GM23338 (cell line): Measurements from ENCODE around the gene MAPK14. TPM values are rescaled to one million over a fixed set of nuclear protein-coding genes. Genes with fewer than 3 reads are reported as not detected.

Experiments
- ATAC-seq: fragments of 200-7000 bp; cut with Tn5 transposase; 3 replicates; pipeline ENCODE4 v1.9.1; 2020
- DNase-seq: peaks from one replicate; pipeline ENCODE4 v3.0.0-alpha.2; 2015; ENCODE audit warnings: low spot score
- H2AFZ ChIP-seq: fragments of 200-600 bp; sonication (generic); 2 replicates; pipeline ENCODE4 v1.8.0; 2016; ENCODE audit warnings: antibody characterized with exemption, mild to moderate bottlenecking, moderate library complexity
- H3F3A ChIP-seq: fragments of 200-600 bp; sonication (generic); replicated peaks from 2 replicates; pipeline ENCODE4 v1.8.0; 2017; ENCODE audit warnings: antibody characterized with exemption, mixed run types, low read depth
- H3K27ac ChIP-seq: fragments of 200-600 bp; sonication (generic); 2 replicates; pipeline ENCODE4 v1.6.1; 2016; ENCODE audit warnings: low read depth
- H3K27me3 ChIP-seq: fragments of 200-600 bp; sonication (generic); 2 replicates; pipeline ENCODE4 v1.8.0; 2016; ENCODE audit warnings: mild to moderate bottlenecking, mixed run types, moderate library complexity; ENCODE audit not compliant: insufficient read depth
- H3K36me3 ChIP-seq: fragments of 200-600 bp; sonication (generic); 2 replicates; pipeline ENCODE4 v1.8.0; 2016; ENCODE audit warnings: mild to moderate bottlenecking; ENCODE audit not compliant: insufficient read depth
- H3K4me1 ChIP-seq: fragments of 200-600 bp; sonication (generic); 2 replicates; pipeline ENCODE4 v1.8.0; 2016; ENCODE audit warnings: mild to moderate bottlenecking, moderate library complexity; ENCODE audit not compliant: insufficient read depth
- H3K4me2 ChIP-seq: fragments of 200-600 bp; sonication (generic); 2 replicates; pipeline ENCODE4 v1.7.1; 2017; ENCODE audit warnings: mixed run types
- H3K4me3 ChIP-seq: fragments of 200-600 bp; sonication (generic); 2 replicates; pipeline ENCODE4 v1.6.1; 2016; ENCODE audit warnings: mixed run types
- H3K79me2 ChIP-seq: fragments of 200-600 bp; sonication (generic); replicated peaks from 2 replicates; pipeline ENCODE4 v1.8.0; 2017; ENCODE audit warnings: mild to moderate bottlenecking; ENCODE audit not compliant: insufficient read depth
- H3K9me2 ChIP-seq: fragments of 200-600 bp; sonication (generic); 2 replicates; pipeline ENCODE4 v1.8.0; 2017; ENCODE audit not compliant: insufficient read depth
- H4K20me1 ChIP-seq: fragments of 200-600 bp; sonication (generic); replicated peaks from 2 replicates; pipeline ENCODE4 v1.8.0; 2017; ENCODE audit warnings: mild to moderate bottlenecking; ENCODE audit not compliant: insufficient read depth
- H3K27ac Mint-ChIP-seq: 2 replicates; pipeline ENCODE4 v1.8.0; 2020; ENCODE audit warnings: inconsistent platforms, mild to moderate bottlenecking, moderate library complexity, mixed read lengths
- H3K27me3 Mint-ChIP-seq: 3 replicates; pipeline ENCODE4 v1.8.0; 2022; ENCODE audit warnings: low read depth, mild to moderate bottlenecking, moderate library complexity, mixed read lengths, inconsistent platforms; ENCODE audit not compliant: insufficient read depth, poor library complexity
- H3K36me3 Mint-ChIP-seq: 3 replicates; pipeline ENCODE4 v1.8.0; 2021; ENCODE audit warnings: low read depth, mild to moderate bottlenecking, inconsistent platforms, moderate library complexity, mixed read lengths
- H3K4me1 Mint-ChIP-seq: 3 replicates; pipeline ENCODE4 v1.8.0; 2020; ENCODE audit warnings: mild to moderate bottlenecking, inconsistent platforms, mixed read lengths
- H3K4me3 Mint-ChIP-seq: 3 replicates; pipeline ENCODE4 v1.8.0; 2021; ENCODE audit warnings: moderate library complexity, mild to moderate bottlenecking, inconsistent platforms, mixed read lengths
- H3K9me3 Mint-ChIP-seq: 3 replicates; pipeline ENCODE4 v1.8.0; 2020; ENCODE audit warnings: moderate library complexity, mild to moderate bottlenecking, inconsistent platforms, mixed read lengths
- CREB1 ChIP-seq: fragments of 250-450 bp; sonication (Bioruptor Pico); IDR thresholded peaks from 2 replicates; pipeline ENCODE4 v1.5.0; 2020; ENCODE audit warnings: low read depth, mild to moderate bottlenecking, moderate library complexity
- CTCF ChIP-seq, 2 experiments: fragments of 200-600 bp in 1 of 2; sonication (generic) in 1 of 2; conservative IDR thresholded peaks; 2 replicates each; pipeline versions ENCODE4 v1.5.1 to v1.6.1; 2016 to 2017; ENCODE audit warnings: antibody characterized with exemption in 2 of 2, low read depth in 2 of 2, mild to moderate bottlenecking in 2 of 2, moderate library complexity in 1 of 2
- ETS1 ChIP-seq: IDR thresholded peaks from 2 replicates; pipeline ENCODE4 v1.6.1; 2016; ENCODE audit warnings: antibody characterized with exemption
- EZH2 ChIP-seq: fragments of 200-600 bp; sonication (generic); IDR thresholded peaks from one replicate; pipeline ENCODE4 v1.8.0; 2017; ENCODE audit warnings: antibody characterized with exemption, mild to moderate bottlenecking, low read depth; ENCODE audit not compliant: unreplicated experiment
- EZH2phosphoT487 ChIP-seq: fragments of 200-600 bp; sonication (generic); IDR thresholded peaks from one replicate; pipeline ENCODE4 v1.8.1; 2018; ENCODE audit warnings: antibody characterized with exemption; ENCODE audit not compliant: unreplicated experiment
- JUNB ChIP-seq: IDR thresholded peaks from one replicate; pipeline ENCODE4 v1.6.1; 2016; ENCODE audit warnings: antibody characterized with exemption; ENCODE audit not compliant: unreplicated experiment
- NANOG ChIP-seq: IDR thresholded peaks from 2 replicates; pipeline ENCODE4 v1.6.1; 2016; ENCODE audit warnings: antibody characterized with exemption, borderline replicate concordance
- POLR2AphosphoS5 ChIP-seq: IDR thresholded peaks from 2 replicates; pipeline ENCODE4 v1.6.1; 2016; ENCODE audit warnings: antibody characterized with exemption, low read depth
- REST ChIP-seq: IDR thresholded peaks from one replicate; pipeline ENCODE4 v1.6.1; 2018; ENCODE audit warnings: antibody characterized with exemption; ENCODE audit not compliant: unreplicated experiment
- STAT1 ChIP-seq: IDR thresholded peaks from one replicate; pipeline ENCODE4 v1.6.1; 2016; ENCODE audit warnings: antibody characterized with exemption; ENCODE audit not compliant: unreplicated experiment
- ZNF114 ChIP-seq: fragments of 250-450 bp; sonication (Bioruptor Pico); IDR thresholded peaks from 2 replicates; pipeline ENCODE4 v1.5.0; 2020; ENCODE audit warnings: mild to moderate bottlenecking, moderate library complexity
- ZNF331 ChIP-seq: fragments of 250-450 bp; sonication (Bioruptor Pico); IDR thresholded peaks from 2 replicates; pipeline ENCODE4 v1.5.0; 2020; ENCODE audit warnings: low read depth, mild to moderate bottlenecking, moderate library complexity
- ZNF462 ChIP-seq: fragments of 250-450 bp; sonication (Bioruptor Pico); IDR thresholded peaks from 2 replicates; pipeline ENCODE4 v1.5.0; 2020; ENCODE audit warnings: mild to moderate bottlenecking, moderate library complexity
- polyA plus RNA-seq: library from polyadenylated mRNA; unstranded; fragments of >200 nt; fragmentation: Nextera tagmentation; extraction: Ambion mirVana; gene quantifications from 2 replicates; pipeline ENCODE4 v1.2.1, GENCODE V29; 2016
- total RNA-seq: library from RNA; depleted of rRNA; stranded (reverse); fragments of >200 nt; shearing (Covaris generic); gene quantifications from 2 replicates; pipeline ENCODE4 v1.2.3, GENCODE V29; 2014

MAPK14 gene
- total and polyA plus RNA-seq, 2 experiments from 2014 or later: 8.8 to 44.5 TPM

- Mint-ChIP-seq H3K4me1 (no peaks in the 10 kb centered on the region), H3K36me3 (no peaks in the 10 kb centered on the region), H3K9me3 (no peaks in the 10 kb centered on the region), H3K27ac (no peak overlapping the region), H3K27me3 (no peaks in the 10 kb centered on the region), H3K4me3 (no peak overlapping the region)
- ATAC-seq (no peak), DNase-seq (no peak)
- H3K79me2 ChIP-seq: peaks cover 41% of the 10 kb centered on the region
- no peak for TF ChIP-seq ZNF114 (CRISPR knock-in tag)
- no peak for TF ChIP-seq EZH2phosphoT487
- TF ChIP-seq ZNF331 (CRISPR knock-in tag): no peak
- no peak for TF ChIP-seq POLR2AphosphoS5
- TF ChIP-seq JUNB: no peak
- TF ChIP-seq STAT1: no peak
- no peak for TF ChIP-seq CREB1 (CRISPR knock-in tag)
- TF ChIP-seq ZNF462 (CRISPR knock-in tag): no peak
- no peak for TF ChIP-seq EZH2
- no peak for TF ChIP-seq NANOG
- no peak for TF ChIP-seq REST
- TF ChIP-seq ETS1: no peak
- no peak for TF ChIP-seq CTCF (conservative IDR thresholded peaks at IDR 0.05; ENCODE audit: low read depth in 2 of 2)
- H3K36me3 ChIP-seq: no peaks in the 10 kb centered on the region
- no peak overlapping the region for H2AFZ ChIP-seq
- no peak overlapping the region for H3K27ac ChIP-seq
- H4K20me1 ChIP-seq: peaks cover 10% of the 10 kb centered on the region; the same call in 1 of the 2 replicates
- H3K4me1 ChIP-seq: no peaks in the 10 kb centered on the region
- H3F3A ChIP-seq: 0 out of 2 replicates have a peak, but pooled peaks cover 3% of the 10 kb centered on the region
- no peaks in the 10 kb centered on the region for H3K27me3 ChIP-seq
- H3K4me3 ChIP-seq: no peak overlapping the region
- H3K4me2 ChIP-seq: no peak overlapping the region
- H3K9me2 ChIP-seq: no peaks in the 10 kb centered on the region; the same call in 1 of the 2 replicates
Measured at GRCh38 chr6:36053878-36054277, 26.3 kb downstream of the MAPK14 start.
